Measurements from ENCODE around the gene FAM184A. TPM values are rescaled to one million over a fixed set of nuclear protein-coding genes. Genes with fewer than 3 reads are reported as not detected.
A peak's percentile ranks its signal among the peaks of the same experiment; 100 is the strongest.

The FAM184A gene
- total RNA-seq, 3 donors from 2014 or later = 7.0 to 12.8 (median 7.5) TPM

DNA sequence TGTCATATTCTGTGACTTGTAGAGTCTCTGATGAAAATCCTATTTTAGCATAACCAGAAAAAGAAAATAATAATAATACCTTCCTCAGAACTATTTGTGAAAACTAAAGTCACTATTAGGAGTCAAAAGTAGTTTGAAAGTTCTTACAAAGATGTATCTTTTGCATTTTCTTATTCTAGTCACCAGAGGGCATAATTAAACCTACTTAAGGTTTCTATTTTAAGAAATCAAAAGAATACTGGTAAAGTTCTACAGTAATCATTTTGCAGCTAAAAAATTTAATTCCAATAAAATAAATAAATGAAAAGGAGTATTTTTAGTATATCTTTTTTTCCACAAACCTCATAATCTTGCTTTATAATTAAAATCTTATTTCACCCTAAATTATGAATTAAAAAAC lies 115.5 kb downstream of the FAM184A start:
- Histone ChIP-seq H3K4me1 (no peaks in the 10 kb centered on the region), H3K9me3 (no peaks in the 10 kb centered on the region), H3K27ac (no peak overlapping the region), H3K36me3 (no peaks in the 10 kb centered on the region), H3K27me3 (no peaks in the 10 kb centered on the region), H3K4me3 (no peak overlapping the region)
- TF ChIP-seq, protein P1, sequence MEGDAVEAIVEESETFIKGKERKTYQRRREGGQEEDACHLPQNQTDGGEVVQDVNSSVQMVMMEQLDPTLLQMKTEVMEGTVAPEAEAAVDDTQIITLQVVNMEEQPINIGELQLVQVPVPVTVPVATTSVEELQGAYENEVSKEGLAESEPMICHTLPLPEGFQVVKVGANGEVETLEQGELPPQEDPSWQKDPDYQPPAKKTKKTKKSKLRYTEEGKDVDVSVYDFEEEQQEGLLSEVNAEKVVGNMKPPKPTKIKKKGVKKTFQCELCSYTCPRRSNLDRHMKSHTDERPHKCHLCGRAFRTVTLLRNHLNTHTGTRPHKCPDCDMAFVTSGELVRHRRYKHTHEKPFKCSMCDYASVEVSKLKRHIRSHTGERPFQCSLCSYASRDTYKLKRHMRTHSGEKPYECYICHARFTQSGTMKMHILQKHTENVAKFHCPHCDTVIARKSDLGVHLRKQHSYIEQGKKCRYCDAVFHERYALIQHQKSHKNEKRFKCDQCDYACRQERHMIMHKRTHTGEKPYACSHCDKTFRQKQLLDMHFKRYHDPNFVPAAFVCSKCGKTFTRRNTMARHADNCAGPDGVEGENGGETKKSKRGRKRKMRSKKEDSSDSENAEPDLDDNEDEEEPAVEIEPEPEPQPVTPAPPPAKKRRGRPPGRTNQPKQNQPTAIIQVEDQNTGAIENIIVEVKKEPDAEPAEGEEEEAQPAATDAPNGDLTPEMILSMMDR (IDR thresholded peaks at IDR 0.05) = peak in 1 of 3 donors; percentile 15
- TF ChIP-seq POLR2A (IDR thresholded peaks at IDR 0.05) (no peak), POLR2AphosphoS5 (IDR thresholded peaks at IDR 0.05) (no peak)
- DNase-seq (ENCODE audit: low spot score in 2 of 2) = no peak
- intact Hi-C loops (cut with DNase I; ENCODE audit: low total_unique reads) = no loop called here

DNA sequence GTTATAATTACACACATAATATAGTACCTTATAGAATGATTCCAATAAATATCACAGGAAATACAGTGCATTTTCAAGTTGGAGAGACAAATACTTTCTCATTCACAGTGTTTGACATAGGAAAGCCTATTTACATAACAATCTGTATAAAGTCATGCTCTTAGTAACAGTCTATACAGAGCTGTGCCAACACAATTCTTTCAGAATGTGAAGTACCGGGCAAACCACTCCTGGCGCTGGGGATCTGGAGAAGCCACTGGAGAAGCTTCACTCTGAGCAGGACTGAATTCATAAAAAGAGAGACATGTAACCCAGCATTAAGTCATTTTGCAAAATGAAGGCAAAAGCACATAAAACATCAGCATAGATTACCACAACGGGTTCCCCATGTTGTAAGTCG lies 118.6 kb downstream of the FAM184A start:
- no peaks in the 10 kb centered on the region for H3K4me1 ChIP-seq
- no peak for DNase-seq (ENCODE audit: low spot score in 2 of 2)
- no peak overlapping the region for H3K4me3 ChIP-seq
- H3K9me3 ChIP-seq = no peaks in the 10 kb centered on the region
- intact Hi-C loops (cut with DNase I; ENCODE audit: low total_unique reads) = no loop called here
- no peaks in the 10 kb centered on the region for H3K27me3 ChIP-seq
- TF ChIP-seq POLR2A (IDR thresholded peaks at IDR 0.05) = no peak
- TF ChIP-seq, protein P1 (IDR thresholded peaks at IDR 0.05) = no peak
- TF ChIP-seq POLR2AphosphoS5 (IDR thresholded peaks at IDR 0.05) = no peak
- no peaks in the 10 kb centered on the region for H3K36me3 ChIP-seq
- H3K27ac ChIP-seq = no peak overlapping the region

DNA sequence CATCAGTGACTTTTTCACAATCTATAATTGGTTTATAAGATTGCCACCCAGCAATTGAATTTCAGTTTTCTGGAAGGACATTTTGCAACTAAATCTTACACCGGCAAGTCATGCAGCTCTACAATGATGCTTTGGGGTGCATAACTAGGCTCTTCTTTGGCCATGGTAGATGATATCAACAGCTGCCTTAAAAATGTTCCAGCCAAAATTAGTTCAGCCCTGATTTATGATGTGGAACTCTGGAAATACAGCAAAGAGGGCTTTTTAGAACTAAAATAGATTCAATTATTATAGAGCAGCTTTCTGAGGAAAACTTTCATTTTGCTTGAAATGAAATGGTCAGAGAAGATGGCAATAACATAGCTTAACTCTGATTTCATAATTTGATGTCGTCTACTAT lies 125.1 kb downstream of the FAM184A start:
- Histone ChIP-seq H3K36me3 (no peaks in the 10 kb centered on the region), H3K27ac (no peak overlapping the region), H3K9me3 (peaks cover 0 to 10% of the 10 kb centered on the region in 2 donors), H3K4me1 (no peaks in the 10 kb centered on the region), H3K4me3 (no peak overlapping the region), H3K27me3 (no peaks in the 10 kb centered on the region)
- intact Hi-C loops (cut with DNase I; ENCODE audit: low total_unique reads) = no loop called here
- DNase-seq (ENCODE audit: low spot score in 2 of 2) = no peak
- no peak for TF ChIP-seq POLR2AphosphoS5 (IDR thresholded peaks at IDR 0.05)
- TF ChIP-seq POLR2A (IDR thresholded peaks at IDR 0.05) = no peak
- TF ChIP-seq, protein P1 (IDR thresholded peaks at IDR 0.05) = no peak

DNA sequence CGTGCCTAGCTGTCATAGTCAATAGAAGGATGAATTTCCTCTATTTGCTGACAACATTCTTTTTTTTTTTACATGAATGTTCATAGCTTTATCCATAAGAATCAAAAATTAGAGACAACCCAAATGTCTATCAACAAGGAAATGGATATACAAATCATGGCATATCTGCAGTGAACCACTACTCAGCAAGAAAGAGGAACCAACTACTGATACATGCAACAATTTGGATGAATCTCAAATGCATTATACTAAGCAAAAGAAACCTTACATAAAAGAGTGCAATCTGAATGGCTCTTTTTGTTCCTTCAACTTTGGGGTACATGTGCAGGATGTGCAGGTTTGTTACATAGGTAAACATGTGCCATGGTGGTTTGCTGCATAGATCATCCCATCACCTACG lies 125.8 kb downstream of the FAM184A start:
- TF ChIP-seq POLR2A (IDR thresholded peaks at IDR 0.05) = no peak
- TF ChIP-seq, protein P1 (IDR thresholded peaks at IDR 0.05) = no peak
- intact Hi-C loops (cut with DNase I; ENCODE audit: low total_unique reads) = no loop called here
- H3K27ac ChIP-seq = no peak overlapping the region
- no peaks in the 10 kb centered on the region for H3K36me3 ChIP-seq
- no peaks in the 10 kb centered on the region for H3K4me1 ChIP-seq
- no peaks in the 10 kb centered on the region for H3K27me3 ChIP-seq
- peaks cover 0 to 16% of the 10 kb centered on the region in 2 donors for H3K9me3 ChIP-seq
- DNase-seq (ENCODE audit: low spot score in 2 of 2) = no peak
- no peak overlapping the region for H3K4me3 ChIP-seq

DNA sequence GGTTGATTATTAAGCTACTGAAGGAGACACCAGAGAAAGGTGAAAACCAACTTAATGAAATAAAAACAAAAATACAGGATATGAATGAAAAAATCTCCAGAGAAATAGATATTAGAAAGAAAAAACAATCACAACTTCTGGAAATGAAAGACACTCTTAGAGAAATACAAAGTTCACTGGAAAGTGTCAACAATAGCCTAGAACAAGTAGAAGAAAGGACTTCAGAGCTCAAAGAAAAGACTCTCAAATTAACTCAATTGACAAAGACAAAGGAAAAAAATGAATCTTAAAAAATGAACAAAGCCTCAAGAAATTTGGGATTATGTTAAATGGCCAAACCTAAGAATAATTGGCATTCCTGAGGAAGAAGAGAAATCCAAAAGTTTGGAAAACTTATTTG lies 133.2 kb downstream of the FAM184A start:
- TF ChIP-seq POLR2A (IDR thresholded peaks at IDR 0.05) (no peak), POLR2AphosphoS5 (IDR thresholded peaks at IDR 0.05) (no peak)
- TF ChIP-seq, protein P1 (IDR thresholded peaks at IDR 0.05) = no peak
- peaks cover 0 to 46% of the 10 kb centered on the region in 2 donors for H3K9me3 ChIP-seq
- intact Hi-C loops (cut with DNase I; ENCODE audit: low total_unique reads) = loop anchor here (2.0 kb wide), 1 partner anchor 56 kb away; no protein-coding TSS in a partner anchor

More for the DNA sequence above, 133.2 kb downstream of the FAM184A start:
- H3K36me3 ChIP-seq = no peaks in the 10 kb centered on the region
- no peaks in the 10 kb centered on the region for H3K27me3 ChIP-seq
- no peak overlapping the region for H3K4me3 ChIP-seq
- H3K4me1 ChIP-seq = no peaks in the 10 kb centered on the region
- DNase-seq (ENCODE audit: low spot score in 2 of 2) = no peak
- no peak overlapping the region for H3K27ac ChIP-seq

Data from breast epithelium (tissue), 4 donors.